Cardiac septum (tissue), 1 donor: Measurements from ENCODE around the gene MRM1. TPM values are rescaled to one million over a fixed set of nuclear protein-coding genes. Genes with fewer than 3 reads are reported as not detected.

Experiments
- DNase-seq: peaks from one replicate; pipeline ENCODE4 v3.0.0-alpha.2; 2020; ENCODE audit warnings: low spot score
- intact Hi-C: fragments of 100-400 bp; cut with DNase I; formaldehyde crosslinking; loops from one replicate; pipeline ENCODE4 v1.14.0; 2022
- total RNA-seq: library from RNA; stranded (reverse); fragmentation: NEBNext Ultra II Directional; extraction: Animal tissue kit (Norgen Biotek cat#: 25700); gene quantifications from one replicate; pipeline ENCODE4 v1.2.1, GENCODE V29; 2021
- donor health status: DM: no; HTN: no; CAD: no.

The MRM1 gene
- total RNA-seq, 1 donor from 2014 or later, result 7.0 TPM

GRCh38 chr17:36625188-36625587, 23.8 kb downstream of the MRM1 start:
- intact Hi-C loops, result no loop called here
- no peak for DNase-seq

- intact Hi-C loops, result no loop called here
- DNase-seq, result no peak
These were observed 25.7 kb downstream of the MRM1 start for GRCh38 chr17:36627101-36627500.

- DNase-seq, result no peak
- intact Hi-C loops, result loop anchor here (2.0 kb wide), 2 partner anchors 420 to 592 kb away; no protein-coding TSS in a partner anchor
These were observed 27.2 kb downstream of the MRM1 start for GRCh38 chr17:36628576-36628975.

- intact Hi-C loops, result loop anchor here (2.0 kb wide), 2 partner anchors 419 to 591 kb away; no protein-coding TSS in a partner anchor
- peak; percentile 85 for DNase-seq
These were observed 28.0 kb downstream of the MRM1 start for GRCh38 chr17:36629252-36629847.

- DNase-seq, result no peak
These were observed 28.7 kb downstream of the MRM1 start for GRCh38 chr17:36629970-36630502.

GRCh38 chr17:36631022-36631421, 29.6 kb downstream of the MRM1 start:
- intact Hi-C loops, result no loop called here
- DNase-seq, result no peak

More at GRCh38 chr17:36629970-36630502, 28.7 kb downstream of the MRM1 start:
- intact Hi-C loops, result loop anchor here (2.0 kb wide), 2 partner anchors 419 to 591 kb away; no protein-coding TSS in a partner anchor

GRCh38 chr17:36632916-36633771, 31.8 kb downstream of the MRM1 start:
- intact Hi-C loops, result no loop called here
- no peak for DNase-seq

- no peak for DNase-seq
- intact Hi-C loops, result no loop called here
These were observed 39.0 kb downstream of the MRM1 start for GRCh38 chr17:36640346-36640745.

- intact Hi-C loops, result no loop called here
- no peak for DNase-seq
These were observed 39.5 kb downstream of the MRM1 start for GRCh38 chr17:36640836-36641235.

GRCh38 chr17:36641331-36641876, 40.0 kb downstream of the MRM1 start:
- DNase-seq, result no peak
- intact Hi-C loops, result no loop called here

GRCh38 chr17:36641877-36642845, 40.8 kb downstream of the MRM1 start:
- no peak for DNase-seq
- intact Hi-C loops, result no loop called here

GRCh38 chr17:36643086-36643685, 41.8 kb downstream of the MRM1 start:
- intact Hi-C loops, result no loop called here
- DNase-seq, result no peak

- intact Hi-C loops, result no loop called here
- no peak for DNase-seq
These were observed 44.0 kb downstream of the MRM1 start for GRCh38 chr17:36645422-36645821.

GRCh38 chr17:36647636-36648035, 46.3 kb downstream of the MRM1 start:
- intact Hi-C loops, result no loop called here
- DNase-seq, result no peak

- intact Hi-C loops, result no loop called here
- no peak for DNase-seq
These were observed 48.9 kb downstream of the MRM1 start for GRCh38 chr17:36650096-36650775.

GRCh38 chr17:36653374-36653773, 52.0 kb downstream of the MRM1 start:
- intact Hi-C loops, result no loop called here
- DNase-seq, result no peak

GRCh38 chr17:36653856-36654255, 52.5 kb downstream of the MRM1 start:
- DNase-seq, result no peak
- intact Hi-C loops, result no loop called here

- intact Hi-C loops, result no loop called here
- no peak for DNase-seq
These were observed 54.3 kb downstream of the MRM1 start for GRCh38 chr17:36655726-36656125.
